ENCODE results near the gene MYL4. TPM values are rescaled to one million over a fixed set of nuclear protein-coding genes. Genes with fewer than 3 reads are reported as not detected.

MYL4 gene
- total RNA-seq, 2 experiments from 2014 or later = not detected

- Mint-ChIP-seq H3K27ac (no peak overlapping the region), H3K9me3 (no peaks in the 10 kb centered on the region), H3K36me3 (ENCODE audit: low read depth) (no peaks in the 10 kb centered on the region), H3K27me3 (peaks cover under 1% of the 10 kb centered on the region), H3K4me1 (ENCODE audit: low read depth) (no peaks in the 10 kb centered on the region), H3K4me3 (no peak overlapping the region)
- no peak for DNase-seq
- TF ChIP-seq CTCF (IDR thresholded peaks at IDR 0.05) = no peak
- intact Hi-C loops (cut with micrococcal nuclease) = no loop called here
- ChIA-PET POLR2A (no interaction called here), CTCF (no interaction called here)
- ATAC-seq = no peak
Observed at GRCh38 chr17:47238321-47239010, 29.3 kb downstream of the MYL4 start.

DNA sequence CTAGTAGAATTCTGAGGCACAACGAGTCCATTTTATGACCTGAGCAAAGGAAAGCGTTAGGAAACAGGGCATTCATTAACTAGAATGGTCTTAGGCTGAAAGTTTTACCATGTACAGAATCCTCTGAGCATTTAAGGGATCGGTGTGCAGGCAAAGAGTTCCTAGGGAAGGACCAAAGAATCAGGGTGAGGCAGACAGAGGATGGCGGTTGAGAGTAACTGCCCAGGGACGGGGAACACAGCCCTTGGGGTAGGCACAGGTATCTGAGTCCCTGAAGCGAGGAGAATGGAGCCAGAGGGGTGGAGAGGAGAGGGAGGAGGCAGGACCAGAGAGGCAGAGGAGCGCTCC lies 30.4 kb downstream of the MYL4 start:
- ATAC-seq = no peak
- Mint-ChIP-seq H3K4me1 (ENCODE audit: low read depth) (no peaks in the 10 kb centered on the region), H3K9me3 (no peaks in the 10 kb centered on the region), H3K27ac (no peak overlapping the region), H3K27me3 (peaks cover 3% of the 10 kb centered on the region), H3K4me3 (no peak overlapping the region), H3K36me3 (ENCODE audit: low read depth) (no peaks in the 10 kb centered on the region)
- CTCF ChIA-PET = interaction anchor here (1.3 to 1.6 kb wide), 2 partner anchors 9 to 77 kb away, joined by 4 read pairs; no protein-coding TSS in a partner anchor
- DNase-seq = no peak
- TF ChIP-seq CTCF (IDR thresholded peaks at IDR 0.05) = no peak
- POLR2A ChIA-PET = no interaction called here
- intact Hi-C loops (cut with micrococcal nuclease) = no loop called here

GRCh38 chr17:47239967-47240651 lies 31.0 kb downstream of the MYL4 start:
- CTCF ChIA-PET = interaction anchor here (1.3 to 1.7 kb wide), 3 partner anchors 10 to 77 kb away, joined by 4 to 7 read pairs (median 4); no protein-coding TSS in a partner anchor
- H3K4me3 Mint-ChIP-seq = no peak overlapping the region

DNA sequence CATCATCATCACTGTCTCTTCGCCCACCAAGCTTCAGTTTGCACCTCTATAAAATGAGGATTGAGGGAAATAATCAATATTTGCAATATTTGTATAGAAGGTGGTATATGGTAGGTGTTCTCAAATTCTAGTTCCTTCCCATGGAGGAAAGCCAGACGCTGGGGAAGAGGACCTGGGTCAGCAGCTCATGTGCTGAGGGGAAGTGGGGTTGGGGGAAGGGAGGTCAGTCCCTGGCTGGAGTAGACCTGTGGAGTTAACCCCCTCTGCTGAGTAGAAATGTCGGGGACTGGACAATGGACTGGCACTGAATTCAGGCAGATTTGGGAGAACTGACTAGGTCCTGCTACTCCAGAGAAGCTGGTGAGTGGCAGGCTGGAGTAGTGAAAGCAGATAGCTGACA lies 31.7 kb downstream of the MYL4 start:
- ChIA-PET POLR2A (no interaction called here), CTCF (interaction anchor here (1.3 to 1.7 kb wide), 3 partner anchors 10 to 76 kb away, joined by 4 to 7 read pairs (median 4); no protein-coding TSS in a partner anchor)
- intact Hi-C loops (cut with micrococcal nuclease) = no loop called here
- H3K9me3 Mint-ChIP-seq = no peaks in the 10 kb centered on the region
- DNase-seq (no peak), ATAC-seq (no peak)
- peaks cover 7% of the 10 kb centered on the region for H3K27me3 Mint-ChIP-seq
- no peak overlapping the region for H3K4me3 Mint-ChIP-seq
- H3K27ac Mint-ChIP-seq = no peak overlapping the region
- no peaks in the 10 kb centered on the region for H3K36me3 Mint-ChIP-seq (ENCODE audit: low read depth)
- no peak for TF ChIP-seq CTCF (IDR thresholded peaks at IDR 0.05)
- H3K4me1 Mint-ChIP-seq (ENCODE audit: low read depth) = no peaks in the 10 kb centered on the region

More at GRCh38 chr17:47239967-47240651, 31.0 kb downstream of the MYL4 start:
- Mint-ChIP-seq H3K9me3 (no peaks in the 10 kb centered on the region), H3K36me3 (ENCODE audit: low read depth) (no peaks in the 10 kb centered on the region), H3K27ac (no peak overlapping the region), H3K27me3 (peaks cover 4% of the 10 kb centered on the region), H3K4me1 (ENCODE audit: low read depth) (no peaks in the 10 kb centered on the region)
- intact Hi-C loops (cut with micrococcal nuclease) = no loop called here
- TF ChIP-seq CTCF (IDR thresholded peaks at IDR 0.05) = no peak
- ATAC-seq (no peak), DNase-seq (no peak)
- POLR2A ChIA-PET = no interaction called here

GRCh38 chr17:47242648-47243047 lies 33.5 kb downstream of the MYL4 start:
- no peak overlapping the region for H3K4me3 Mint-ChIP-seq
- no peaks in the 10 kb centered on the region for H3K36me3 Mint-ChIP-seq (ENCODE audit: low read depth)
- H3K27ac Mint-ChIP-seq = no peak overlapping the region
- CTCF ChIA-PET = interaction anchor here (1.0 to 2.0 kb wide), 5 partner anchors 12 to 241 kb away, joined by 3 to 7 read pairs (median 4); no protein-coding TSS in a partner anchor
- DNase-seq (no peak), ATAC-seq (no peak)
- H3K27me3 Mint-ChIP-seq = peaks cover 15% of the 10 kb centered on the region
- POLR2A ChIA-PET = no interaction called here
- no peaks in the 10 kb centered on the region for H3K4me1 Mint-ChIP-seq (ENCODE audit: low read depth)
- H3K9me3 Mint-ChIP-seq = no peaks in the 10 kb centered on the region
- intact Hi-C loops (cut with micrococcal nuclease) = no loop called here
- no peak for TF ChIP-seq CTCF (IDR thresholded peaks at IDR 0.05)

Data from activated CD8-positive, alpha-beta T cell treated with anti-CD3 and anti-CD28 coated beads for 36 hours (primary cell).